Upper lobe of left lung (tissue), 4 donors: Measurements from ENCODE around the gene HIGD1A.

Experiments
- CTCF ChIP-seq, 6 experiments: fragments of 450-650 bp in 4 of 6; fragments of 200-600 bp in 2 of 6; sonication (generic) in 2 of 6; IDR thresholded peaks; one replicate each; pipeline ENCODE4 v1.5.1; 2016 to 2019; ENCODE audit warnings: antibody characterized with exemption in 6 of 6
- POLR2AphosphoS5 ChIP-seq, 2 donors: sonication (generic); formaldehyde crosslinking; IDR thresholded peaks; one replicate each; pipeline ENCODE4 v1.5.1; 2017; ENCODE audit warnings: antibody characterized with exemption in 2 of 2

- TF ChIP-seq CTCF (IDR thresholded peaks at IDR 0.05) = no peak
- no peak for TF ChIP-seq POLR2AphosphoS5 (IDR thresholded peaks at IDR 0.05)
Measured at GRCh38 chr3:42735615-42736014, 68.7 kb downstream of the HIGD1A start.
